Gastroesophageal sphincter (tissue), 3 donors: ENCODE measurements around the gene PLCL1.

ENCODE experiments used
- POLR2A ChIP-seq, 2 donors: fragments of 450-650 bp; IDR thresholded peaks; one replicate each; pipeline ENCODE4 v1.6.1; 2017; ENCODE audit warnings: antibody characterized with exemption in 2 of 2, mild to moderate bottlenecking in 2 of 2, moderate library complexity in 1 of 2
- TF ChIP-seq, protein P1 (sequence below), 4 experiments: fragments of 200-600 bp in 2 of 4; fragments of 450-650 bp in 2 of 4; sonication (generic) in 1 of 4; IDR thresholded peaks; one replicate each; pipeline ENCODE4 v1.5.1; 2017 to 2019; ENCODE audit warnings: antibody characterized with exemption in 4 of 4, mild to moderate bottlenecking in 2 of 4, moderate library complexity in 2 of 4

DNA sequence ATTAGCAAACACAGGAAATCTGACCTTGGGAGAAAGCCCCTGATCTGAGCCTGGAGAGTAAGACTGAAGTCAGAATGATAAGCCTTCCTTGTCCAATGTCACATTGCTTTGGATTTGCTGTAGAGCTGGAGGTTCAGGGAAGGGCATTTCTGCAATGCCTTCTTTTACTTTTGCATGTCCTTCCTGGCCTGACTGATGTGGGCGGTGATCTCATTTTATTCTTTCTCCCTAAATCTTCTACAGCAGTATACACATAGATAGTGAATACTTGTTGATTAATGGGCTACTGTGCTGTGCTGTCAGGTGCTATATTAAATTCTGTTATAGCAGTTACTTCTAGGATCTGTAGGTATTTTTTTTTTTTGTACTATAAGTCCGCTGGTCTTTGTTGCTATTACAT is 62.6 kb downstream of the PLCL1 start:
- TF ChIP-seq POLR2A (IDR thresholded peaks at IDR 0.05), result no peak
- TF ChIP-seq, protein P1, sequence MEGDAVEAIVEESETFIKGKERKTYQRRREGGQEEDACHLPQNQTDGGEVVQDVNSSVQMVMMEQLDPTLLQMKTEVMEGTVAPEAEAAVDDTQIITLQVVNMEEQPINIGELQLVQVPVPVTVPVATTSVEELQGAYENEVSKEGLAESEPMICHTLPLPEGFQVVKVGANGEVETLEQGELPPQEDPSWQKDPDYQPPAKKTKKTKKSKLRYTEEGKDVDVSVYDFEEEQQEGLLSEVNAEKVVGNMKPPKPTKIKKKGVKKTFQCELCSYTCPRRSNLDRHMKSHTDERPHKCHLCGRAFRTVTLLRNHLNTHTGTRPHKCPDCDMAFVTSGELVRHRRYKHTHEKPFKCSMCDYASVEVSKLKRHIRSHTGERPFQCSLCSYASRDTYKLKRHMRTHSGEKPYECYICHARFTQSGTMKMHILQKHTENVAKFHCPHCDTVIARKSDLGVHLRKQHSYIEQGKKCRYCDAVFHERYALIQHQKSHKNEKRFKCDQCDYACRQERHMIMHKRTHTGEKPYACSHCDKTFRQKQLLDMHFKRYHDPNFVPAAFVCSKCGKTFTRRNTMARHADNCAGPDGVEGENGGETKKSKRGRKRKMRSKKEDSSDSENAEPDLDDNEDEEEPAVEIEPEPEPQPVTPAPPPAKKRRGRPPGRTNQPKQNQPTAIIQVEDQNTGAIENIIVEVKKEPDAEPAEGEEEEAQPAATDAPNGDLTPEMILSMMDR (IDR thresholded peaks at IDR 0.05), result no peak
